ENCODE results near the gene PHACTR1.
"Not testable (repeated sequence)": the region's sequence is repeated elsewhere in the genome, so short reads cannot be mapped to it uniquely, and the experiment has no call there.

PHACTR1 gene

GRCh38 chr6:13300643-13301590 lies 584.4 kb downstream of the PHACTR1 start:
- DNase-seq = no peak

GRCh38 chr6:13302291-13302690 lies 585.7 kb downstream of the PHACTR1 start:
- no peak for DNase-seq

GRCh38 chr6:13302751-13303667 lies 586.4 kb downstream of the PHACTR1 start:
- DNase-seq = no peak

- no peak for DNase-seq
These were observed 587.1 kb downstream of the PHACTR1 start for GRCh38 chr6:13303668-13304017.

GRCh38 chr6:13304101-13304500 lies 587.5 kb downstream of the PHACTR1 start:
- no peak for DNase-seq

DNA sequence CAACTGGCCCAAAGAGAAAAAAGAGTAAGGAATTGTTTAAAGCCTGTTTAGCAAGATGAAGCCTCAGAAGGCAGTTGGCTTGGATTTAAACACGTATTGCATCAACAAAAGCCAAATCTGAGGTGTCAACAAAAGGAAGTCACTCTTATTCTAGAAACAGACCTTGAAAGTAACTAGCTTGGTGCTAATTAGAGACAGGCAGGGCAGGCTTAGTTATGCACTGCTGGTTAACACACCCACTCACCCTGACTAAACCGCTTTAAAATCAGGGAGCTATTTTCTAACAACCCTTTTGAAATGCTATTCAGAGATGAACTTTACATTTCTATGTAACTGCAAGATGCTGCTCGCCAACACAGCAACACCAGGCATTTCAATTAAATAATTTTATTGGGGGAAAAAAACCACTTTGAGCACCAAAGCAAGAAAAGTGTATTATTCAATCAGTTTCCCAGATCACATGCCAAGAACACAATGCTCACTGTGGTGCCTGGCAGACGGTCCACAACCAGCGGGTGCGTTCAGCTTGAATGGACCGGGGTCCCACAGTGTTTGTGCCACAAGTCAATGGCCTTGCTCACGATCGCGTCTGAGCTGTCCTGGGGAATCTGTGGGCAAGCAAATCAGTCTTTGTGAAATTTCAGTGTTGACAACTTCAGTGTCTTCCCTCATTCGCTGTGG lies 588.2 kb downstream of the PHACTR1 start:
- no peak for DNase-seq

- DNase-seq = no peak
These were observed 588.7 kb downstream of the PHACTR1 start for GRCh38 chr6:13305288-13305687.

GRCh38 chr6:13305791-13306190 lies 589.2 kb downstream of the PHACTR1 start:
- no peak for DNase-seq

DNA sequence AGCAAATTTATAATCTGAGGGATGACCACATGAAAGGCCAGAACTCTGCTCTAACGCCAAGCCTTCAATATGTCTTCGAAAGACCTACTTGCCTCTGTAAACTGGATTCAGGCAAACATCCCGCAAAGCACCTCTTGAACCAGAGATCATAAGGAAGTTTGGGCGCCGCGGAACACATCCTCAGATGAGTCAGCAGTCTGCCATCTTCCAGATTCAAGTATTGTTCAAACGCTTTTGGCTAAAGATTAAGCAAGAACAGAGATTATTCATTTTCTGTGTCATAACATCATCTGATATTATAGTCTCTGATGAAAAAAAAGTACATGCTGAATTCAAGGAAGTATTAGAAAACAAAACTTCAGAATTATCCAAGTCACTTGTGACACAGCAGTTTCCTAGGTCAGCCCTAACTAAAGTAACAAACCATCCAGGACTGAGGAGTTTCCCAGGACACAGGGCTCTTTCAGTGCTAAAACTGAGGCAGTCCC lies 591.0 kb downstream of the PHACTR1 start:
- no peak for DNase-seq

DNA sequence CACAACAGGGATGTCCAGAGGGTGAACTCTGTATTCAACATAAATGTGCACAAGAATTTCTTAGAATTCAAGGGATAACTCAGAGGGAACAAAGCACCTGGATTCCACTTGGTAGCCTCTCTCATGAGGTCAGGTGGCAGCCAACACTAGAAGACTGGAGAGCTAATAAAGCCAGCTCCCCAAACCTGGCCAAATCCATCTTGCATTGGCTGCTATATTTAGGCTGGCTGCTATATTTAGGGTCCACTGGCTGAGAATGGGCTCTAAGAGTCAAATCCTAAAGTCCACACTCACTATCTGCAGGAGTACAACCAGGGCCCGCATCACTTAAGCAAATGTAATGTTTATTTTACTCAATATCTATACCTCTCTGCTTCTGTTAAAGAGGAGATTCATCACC lies 591.8 kb downstream of the PHACTR1 start:
- DNase-seq = no peak

DNA sequence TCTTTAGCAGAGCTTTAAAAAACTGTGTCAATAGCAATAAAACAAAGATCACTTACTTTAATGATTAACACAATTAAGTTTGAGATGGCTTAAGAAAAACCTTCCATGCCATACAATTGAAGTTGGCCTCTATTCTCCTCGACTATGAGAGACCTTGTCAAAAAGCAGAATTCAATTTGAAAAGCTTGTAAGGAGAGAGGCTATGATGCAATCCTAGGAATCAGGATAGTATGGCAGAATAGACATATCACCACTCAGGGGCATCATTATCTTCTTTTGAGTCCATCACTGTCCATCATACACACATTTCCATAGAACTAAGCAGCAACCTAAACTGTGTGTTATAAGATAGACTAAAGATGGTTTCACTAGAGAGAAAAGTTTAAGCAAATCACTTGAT lies 594.6 kb downstream of the PHACTR1 start:
- DNase-seq = no peak

DNA sequence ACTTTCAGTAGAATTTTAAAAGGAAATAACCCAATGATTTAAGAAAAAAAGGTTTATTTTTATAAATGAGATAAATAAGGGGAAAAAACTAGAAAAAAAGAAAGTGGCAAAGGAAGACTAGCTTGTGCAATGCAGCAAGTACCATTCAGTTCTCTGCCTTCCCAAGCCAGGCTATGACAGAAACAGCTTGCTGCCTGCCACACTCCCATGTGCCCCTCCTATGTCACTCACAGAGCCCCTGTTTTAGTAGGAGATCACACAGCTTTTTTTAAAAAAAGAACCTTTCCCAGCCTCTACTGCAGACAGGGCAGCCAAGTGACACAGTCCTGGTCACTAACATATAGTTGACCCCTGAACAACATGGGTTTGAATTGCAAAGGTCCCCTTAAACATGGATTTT lies 598.2 kb downstream of the PHACTR1 start:
- no peak for DNase-seq

- no peak for DNase-seq
These were observed 599.3 kb downstream of the PHACTR1 start for GRCh38 chr6:13315896-13316295.

- no peak for DNase-seq
These were observed 602.3 kb downstream of the PHACTR1 start for GRCh38 chr6:13318821-13319220.

DNA sequence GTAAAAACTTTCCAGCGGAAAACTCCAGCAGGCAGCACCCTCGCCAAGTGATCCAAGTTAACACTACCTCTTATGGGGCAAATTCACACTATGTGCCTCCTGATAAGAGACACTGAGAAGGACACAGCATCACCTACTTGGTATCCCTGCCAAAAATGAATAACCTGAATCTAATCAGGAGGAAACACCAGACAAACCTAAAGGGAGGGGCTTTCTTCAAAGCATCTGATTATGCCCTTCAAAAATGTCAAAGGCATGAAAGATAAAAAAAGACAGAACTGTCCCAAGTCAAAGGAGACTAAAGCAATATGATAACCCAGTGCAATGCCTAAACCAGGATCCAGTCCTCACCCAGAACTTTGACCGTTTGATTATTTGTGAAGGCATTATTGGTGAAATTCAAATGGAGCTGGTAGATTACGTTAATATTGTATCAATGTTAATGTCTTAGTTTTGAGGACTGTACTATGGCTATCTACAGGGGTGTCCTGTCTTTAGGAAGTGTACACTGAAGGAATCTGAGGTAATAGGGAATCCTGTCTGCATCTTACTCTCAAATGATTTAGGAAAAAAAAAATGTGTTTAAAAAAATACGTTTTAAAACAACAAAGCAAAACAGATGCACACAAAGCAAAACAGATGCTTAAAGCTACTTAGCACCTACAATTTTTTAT lies 603.5 kb downstream of the PHACTR1 start:
- no peak for DNase-seq

GRCh38 chr6:13326031-13326586 lies 609.5 kb downstream of the PHACTR1 start:
- DNase-seq = not testable (repeated sequence)

DNA sequence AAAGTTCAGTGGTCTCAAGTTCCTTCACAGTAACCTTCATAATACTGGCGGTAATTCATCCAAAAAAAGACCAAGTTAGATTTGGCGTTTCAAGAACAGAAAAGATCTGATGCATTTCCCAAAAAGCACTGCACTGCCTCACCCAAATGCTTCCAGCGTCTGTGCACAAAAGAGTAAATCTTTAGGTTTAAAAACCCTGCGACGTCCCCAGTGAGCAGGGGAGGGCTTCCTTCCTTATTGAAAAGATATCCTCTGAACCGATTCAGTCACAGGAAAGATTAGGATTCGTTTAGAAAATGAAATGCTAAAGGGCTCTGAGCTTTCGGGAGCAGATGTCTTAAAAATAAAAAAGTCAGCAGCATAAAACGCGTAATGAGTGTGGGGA lies 611.1 kb downstream of the PHACTR1 start:
- no peak for DNase-seq

- peak; percentile 53 for DNase-seq
These were observed 611.7 kb downstream of the PHACTR1 start, which contains the start of gene TBC1D7 for GRCh38 chr6:13328076-13328874. TSS of gene TBC1D7 (minus strand) at chr6:13328537. CDS start at chr6:13326898, 1,639 bp downstream.

DNA sequence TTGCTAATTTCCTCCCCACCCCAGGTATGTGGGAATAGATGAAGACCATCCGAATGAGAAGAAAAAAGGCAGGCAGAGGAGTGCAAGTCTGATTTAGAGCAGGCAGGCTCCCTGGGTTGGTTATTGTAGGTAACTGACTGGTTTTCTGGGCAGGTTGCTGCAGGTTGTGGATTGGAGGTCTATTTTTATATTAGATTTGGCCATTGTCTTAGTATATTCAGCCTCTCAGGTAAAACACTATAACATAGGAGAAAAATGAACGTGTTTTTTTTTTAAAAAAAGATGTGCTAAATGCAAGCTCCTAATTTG lies 612.3 kb downstream of the PHACTR1 start:
- no peak for DNase-seq

DNA sequence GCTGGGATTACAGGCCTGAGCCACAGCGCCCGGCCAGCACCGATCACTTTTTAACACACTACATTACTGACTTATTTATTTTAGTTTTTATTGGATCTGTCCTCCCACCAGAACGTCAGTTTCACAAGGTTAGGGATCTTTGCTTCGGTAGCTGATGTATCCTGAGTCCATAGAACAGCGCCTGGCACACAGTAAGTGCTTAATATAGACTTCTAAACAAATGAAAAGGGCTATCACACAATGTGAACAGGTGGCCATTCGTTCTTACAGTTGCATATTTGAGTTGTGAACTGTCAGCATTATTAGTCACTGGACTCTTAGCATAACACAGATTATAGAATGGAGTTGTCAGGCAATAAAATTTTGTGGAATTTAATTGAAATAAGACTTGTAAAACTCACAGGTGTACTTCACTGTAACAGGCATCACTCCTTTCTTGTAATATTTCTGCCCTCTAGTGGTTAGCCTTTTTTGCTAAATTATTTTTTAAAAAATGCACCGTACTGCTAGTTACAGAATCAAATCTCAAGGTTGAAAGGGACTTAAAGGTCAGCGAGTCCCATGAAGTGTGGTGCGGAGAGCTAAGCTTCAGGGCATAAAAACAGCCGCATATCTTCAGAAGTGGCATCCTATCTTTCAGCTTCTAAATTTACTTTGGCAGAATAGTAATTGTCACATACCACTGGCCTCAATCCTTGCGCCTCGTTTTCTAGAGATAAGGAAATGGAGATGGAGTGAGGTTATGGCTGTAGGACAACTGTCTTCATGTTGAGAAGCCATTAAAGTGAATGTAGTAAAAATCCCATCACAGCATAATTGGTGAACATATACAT lies 615.2 kb downstream of the PHACTR1 start:
- DNase-seq = no peak

Data from DMS79 (cell line).